ENCODE data around the gene TRIM33. TPM values are rescaled to one million over a fixed set of nuclear protein-coding genes. Genes with fewer than 3 reads are reported as not detected.

The TRIM33 gene
- polyA plus RNA-seq, 1 donor = 25.7 TPM

DNA sequence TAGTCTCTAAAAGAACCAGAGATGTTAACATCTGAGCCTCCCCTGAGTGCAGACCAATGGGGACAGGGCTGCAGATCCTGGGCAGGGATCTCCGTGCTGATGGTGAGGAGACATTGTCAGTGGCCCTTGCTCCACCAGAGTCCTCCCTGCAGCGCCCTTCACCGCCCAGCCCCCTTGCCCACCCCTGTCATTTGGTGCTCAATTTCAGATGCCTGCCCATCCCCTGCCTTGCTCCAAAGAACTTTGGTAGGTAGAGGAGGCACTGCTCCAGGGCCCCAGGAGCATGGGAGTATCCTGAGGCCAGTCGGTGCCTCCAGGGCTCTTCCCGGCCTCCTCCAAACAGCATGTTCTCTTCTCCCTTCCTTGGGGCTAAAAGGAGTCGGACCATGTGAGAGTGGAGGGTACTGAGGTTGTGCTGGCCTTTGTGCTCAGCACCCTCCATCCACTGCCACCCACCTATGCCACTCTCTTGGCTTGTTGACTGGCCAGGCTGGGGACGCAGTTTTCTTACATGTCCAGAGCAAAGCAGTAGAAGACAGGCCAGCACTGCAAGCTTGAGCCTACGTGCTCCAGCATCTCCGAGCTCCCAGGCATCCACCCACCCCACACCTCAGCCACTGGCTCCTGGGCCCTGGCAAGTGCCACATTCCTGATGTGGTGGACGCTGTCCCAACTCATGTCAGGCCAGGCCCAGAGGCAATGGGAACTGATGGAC lies 160.1 kb downstream of the TRIM33 start:
- DNase-seq (ENCODE audit: low read depth) = no peak

DNA sequence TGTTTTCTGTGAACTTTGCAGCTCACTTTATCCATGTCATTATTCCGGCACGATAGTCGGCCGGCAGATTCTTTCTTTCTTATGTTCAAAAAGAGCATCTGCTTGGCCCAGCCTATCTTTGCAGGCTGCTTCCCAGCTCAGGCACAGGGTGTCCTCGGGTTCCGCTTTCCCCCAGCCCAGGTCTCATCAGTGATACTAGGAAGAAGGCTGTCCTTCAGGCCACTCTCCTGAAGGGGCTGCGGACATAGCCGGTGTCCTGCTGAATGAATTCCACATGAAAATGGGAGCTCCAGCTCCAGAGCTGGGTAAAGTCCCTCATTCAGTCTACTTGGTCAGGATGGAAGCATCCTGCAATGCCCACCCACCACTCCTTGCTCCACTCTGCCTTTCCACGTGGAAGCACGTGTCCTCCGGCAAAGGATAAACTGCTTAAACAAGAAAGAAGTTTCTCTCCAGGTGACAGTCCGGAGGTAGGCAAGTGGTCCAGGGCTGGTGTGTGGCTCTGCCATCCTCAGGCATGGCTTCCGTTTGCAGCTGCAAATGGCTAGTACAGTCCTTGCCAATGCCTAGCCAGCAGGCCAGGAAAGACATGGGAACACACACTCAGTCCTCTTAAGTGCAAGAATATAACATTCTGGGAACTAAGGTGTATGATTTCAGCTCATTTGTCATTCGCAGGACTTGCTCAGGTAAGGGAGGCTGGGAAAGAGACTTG lies 161.0 kb downstream of the TRIM33 start:
- DNase-seq (ENCODE audit: low read depth) = no peak

DNA sequence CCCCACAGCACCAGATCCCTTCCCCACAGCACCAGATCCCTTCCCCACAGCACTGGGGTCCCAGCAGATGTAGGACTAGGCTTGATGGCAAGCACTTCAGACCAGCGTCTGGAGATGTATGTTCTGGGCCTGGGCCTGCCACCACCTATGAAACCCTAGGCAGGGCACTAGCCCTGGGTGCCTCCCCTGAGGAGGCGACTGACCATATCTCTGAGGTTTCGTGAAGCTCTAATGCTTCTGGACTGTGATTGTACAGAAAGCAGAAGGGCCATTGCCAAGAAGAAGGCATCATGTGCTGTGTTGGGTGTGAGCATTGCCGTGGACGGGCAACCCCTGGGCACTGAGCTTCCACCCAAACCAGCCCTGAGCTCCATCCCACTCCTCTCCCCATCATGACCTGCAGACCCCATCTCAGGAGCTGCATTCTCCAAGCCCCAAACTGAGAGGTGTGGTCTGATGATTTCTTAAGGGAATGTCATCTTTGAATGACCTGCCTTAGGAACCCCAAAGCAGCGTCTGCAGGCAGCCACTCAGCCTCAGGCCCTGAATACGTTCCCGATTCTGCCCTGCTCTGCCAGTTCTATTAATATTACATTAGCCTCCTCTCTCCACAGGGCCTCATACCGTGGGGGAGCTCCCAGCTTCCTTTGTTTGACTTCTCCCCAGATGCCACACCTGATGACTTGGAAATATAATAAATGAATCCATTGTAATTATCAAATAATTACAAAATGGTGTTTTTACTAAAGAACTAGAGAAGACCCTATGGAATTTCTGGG lies 163.4 kb downstream of the TRIM33 start:
- no peak for DNase-seq (ENCODE audit: low read depth)

DNA sequence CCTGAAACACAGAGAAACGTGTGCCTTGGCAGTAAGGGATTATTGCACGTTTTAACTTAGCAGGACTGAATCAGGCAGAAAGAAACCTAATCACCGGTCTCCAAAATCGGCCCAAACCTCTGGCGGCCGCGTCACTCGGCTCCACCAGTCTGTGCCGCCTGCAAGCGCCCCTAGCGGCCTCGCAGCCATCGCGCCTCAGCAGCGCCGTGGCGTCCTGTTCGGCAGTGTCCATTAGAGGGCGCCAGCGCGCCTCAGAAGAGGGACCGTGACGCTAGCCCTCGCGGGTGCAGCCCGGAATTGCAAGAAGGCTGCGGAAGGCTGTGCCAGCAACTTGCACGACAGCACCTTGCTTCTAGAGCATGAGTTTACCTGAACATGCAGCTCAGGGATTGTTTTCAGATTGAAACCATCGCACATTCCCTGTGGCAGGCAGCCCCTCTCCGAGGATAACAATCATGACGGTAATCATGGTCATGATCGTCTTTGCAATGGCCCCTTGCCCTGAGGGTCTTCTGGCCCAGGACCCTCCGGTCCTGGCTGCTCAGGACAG lies 164.4 kb downstream of the TRIM33 start:
- peak; percentile 89 for DNase-seq (ENCODE audit: low read depth)

DNA sequence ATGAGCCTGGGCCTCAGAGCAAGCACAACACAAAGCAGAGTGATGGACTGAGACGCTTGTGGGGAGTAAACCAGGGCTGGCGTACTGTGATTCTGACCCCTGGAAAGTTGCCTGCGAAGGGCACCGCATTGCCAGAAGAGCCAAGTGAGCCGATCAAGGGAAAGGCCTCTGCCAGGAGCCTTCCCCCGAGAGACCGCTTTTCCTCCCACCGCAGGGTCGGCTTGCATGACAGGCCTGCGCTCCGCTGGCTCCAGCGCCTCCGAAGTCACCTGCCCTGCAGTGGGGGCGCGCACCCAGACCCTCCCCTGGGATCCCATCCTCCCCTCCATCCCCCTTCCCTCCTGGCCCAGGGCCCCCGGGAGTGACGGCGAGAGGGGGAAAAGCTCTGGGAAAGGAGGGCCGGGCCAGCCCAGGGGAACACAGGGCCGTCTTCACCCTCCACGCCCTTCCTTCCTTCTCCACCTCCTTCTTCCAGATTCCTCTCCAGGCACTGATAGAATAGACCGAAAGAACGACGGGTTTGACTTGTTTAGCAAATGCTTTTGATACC lies 165.0 kb downstream of the TRIM33 start:
- no peak for DNase-seq (ENCODE audit: low read depth)

DNA sequence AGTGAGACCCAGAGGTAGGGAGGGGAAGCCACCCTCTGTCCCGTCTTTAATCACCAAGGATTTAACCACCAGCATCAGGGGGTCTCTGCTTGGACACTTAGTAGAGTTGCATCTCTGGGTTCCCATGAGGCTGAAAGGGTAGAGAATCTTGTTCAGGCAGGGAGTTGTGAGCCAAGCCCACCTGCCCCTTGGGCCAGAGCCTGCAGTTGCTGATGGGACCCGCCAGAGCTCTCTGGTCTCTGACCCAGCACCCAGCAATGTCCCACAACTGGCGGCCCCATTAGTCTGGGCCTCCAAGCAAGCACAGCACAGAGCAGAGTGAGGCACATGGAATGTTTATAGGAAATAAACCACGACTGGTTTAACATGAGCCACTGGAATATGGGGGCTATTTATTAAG lies 166.3 kb downstream of the TRIM33 start:
- no peak for DNase-seq (ENCODE audit: low read depth)

Other genes starting within 250 kb of the TRIM33 start
- gene BCAS2, start 70.4 kb upstream of the TRIM33 start, polyA plus RNA-seq (ENCODE audit: insufficient read length) = 22.0 TPM
- 10.1 TPM for gene DENND2C, start 158.8 kb upstream of the TRIM33 start, polyA plus RNA-seq (ENCODE audit: insufficient read length)
- gene AMPD1, start 184.3 kb upstream of the TRIM33 start, polyA plus RNA-seq (ENCODE audit: insufficient read length) = 122 TPM
- 51.4 TPM for gene NRAS, start 205.6 kb upstream of the TRIM33 start, polyA plus RNA-seq (ENCODE audit: insufficient read length)
- gene CSDE1, start 246.8 kb upstream of the TRIM33 start, polyA plus RNA-seq (ENCODE audit: insufficient read length) = 465 TPM